Stimulated activated CD4-positive, alpha-beta T cell treated with anti-CD3 and anti-CD28 coated beads, Interleukin-2, amount 100 ng/mL, for 4 hours (primary cell): ENCODE data around the gene DUOXA1.
"Not testable (repeated sequence)": the region's sequence is repeated elsewhere in the genome, so short reads cannot be mapped to it uniquely, and the experiment has no call there.

ENCODE experiments used
- DNase-seq: peaks from one replicate; pipeline ENCODE4 v3.0.0-alpha.2; 2020; ENCODE audit warnings: low read depth

The DUOXA1 gene

GRCh38 chr15:45112591-45113379, 16.9 kb downstream of the DUOXA1 start:
- DNase-seq: no peak

- DNase-seq: no peak
Measured at GRCh38 chr15:45112143-45112590, 17.5 kb downstream of the DUOXA1 start.

- DNase-seq: no peak
Measured at GRCh38 chr15:45111390-45112142, 18.1 kb downstream of the DUOXA1 start.

- DNase-seq: no peak
Measured at GRCh38 chr15:45110256-45110820, 19.3 kb downstream of the DUOXA1 start.

GRCh38 chr15:45107941-45108630, 21.6 kb downstream of the DUOXA1 start:
- DNase-seq: no peak

- DNase-seq: no peak
Measured at GRCh38 chr15:45106002-45106790, 23.5 kb downstream of the DUOXA1 start.

- DNase-seq: no peak
Measured at GRCh38 chr15:45105586-45105985, 24.1 kb downstream of the DUOXA1 start.

GRCh38 chr15:45104170-45104569, 25.5 kb downstream of the DUOXA1 start:
- DNase-seq: not testable (repeated sequence)

- no peak for DNase-seq
Measured at GRCh38 chr15:45102226-45102625, 27.5 kb downstream of the DUOXA1 start.

GRCh38 chr15:45101749-45102148, 27.9 kb downstream of the DUOXA1 start:
- DNase-seq: no peak

- no peak for DNase-seq
Measured at GRCh38 chr15:45100884-45101625, 28.6 kb downstream of the DUOXA1 start.

GRCh38 chr15:45099549-45100165, 30.0 kb downstream of the DUOXA1 start:
- no peak for DNase-seq

- no peak for DNase-seq
Measured at GRCh38 chr15:45097466-45097865, 32.2 kb downstream of the DUOXA1 start.

GRCh38 chr15:45095661-45096060, 34.0 kb downstream of the DUOXA1 start:
- no peak for DNase-seq

GRCh38 chr15:45094358-45094730, 35.3 kb downstream of the DUOXA1 start:
- no peak for DNase-seq

GRCh38 chr15:45093622-45094357, 35.9 kb downstream of the DUOXA1 start:
- no peak for DNase-seq

- DNase-seq: no peak
Measured at GRCh38 chr15:45093013-45093412, 36.7 kb downstream of the DUOXA1 start.

GRCh38 chr15:45091576-45091975, 38.1 kb downstream of the DUOXA1 start:
- DNase-seq: no peak

- DNase-seq: no peak
Measured at GRCh38 chr15:45091161-45091560, 38.5 kb downstream of the DUOXA1 start.
